ENCODE measurements around the gene LCE2D.

- TF ChIP-seq CTCF (IDR thresholded peaks at IDR 0.05; ENCODE audit: insufficient read depth, low read length, poor library complexity, severe bottlenecking) (no peak), EZH2phosphoT487 (conservative IDR thresholded peaks at IDR 0.05; ENCODE audit: low read length) (no peak)
These were observed 49.7 kb upstream of the LCE2D start, which contains the start of gene LCE3B for GRCh38 chr1:152613511-152613910.

All from SU-DHL-6 (cell line).